ENCODE measurements around the gene C2orf74. TPM values are rescaled to one million over a fixed set of nuclear protein-coding genes. Genes with fewer than 3 reads are reported as not detected.
A peak's percentile ranks its signal among the peaks of the same experiment; 100 is the strongest.
"Not testable (repeated sequence)": the region's sequence is repeated elsewhere in the genome, so short reads cannot be mapped to it uniquely, and the experiment has no call there.

C2orf74 gene
- total RNA-seq, 1 experiment from 2014 or later = 29.0 TPM

DNA sequence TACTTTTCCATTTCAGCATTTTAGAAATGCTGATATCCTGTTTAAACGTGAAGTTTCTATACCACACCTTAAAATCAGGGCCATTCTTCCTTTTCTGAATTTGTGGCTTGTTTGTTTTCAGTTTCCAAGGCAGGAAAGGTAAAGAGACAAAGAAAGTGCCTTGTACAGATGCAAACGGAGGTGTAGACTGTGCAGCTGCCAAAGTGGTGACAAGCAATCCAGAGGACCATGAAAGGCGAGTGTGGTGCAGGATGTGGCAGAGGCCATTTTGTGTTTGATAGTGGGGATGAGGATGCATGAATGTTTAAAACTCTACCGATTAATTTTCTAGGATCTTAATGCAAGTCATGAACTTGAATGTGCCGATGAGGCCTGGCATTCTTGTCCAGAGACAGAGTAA is 733 bp downstream of the C2orf74 start:
- no peak for DNase-seq (ENCODE audit: low read depth, low spot score)
- in situ Hi-C loops (cut with HindIII; ENCODE audit: low pct_unique_long_range_greater_than_20kb, low sequenced_read_pairs) = no loop called here

DNA sequence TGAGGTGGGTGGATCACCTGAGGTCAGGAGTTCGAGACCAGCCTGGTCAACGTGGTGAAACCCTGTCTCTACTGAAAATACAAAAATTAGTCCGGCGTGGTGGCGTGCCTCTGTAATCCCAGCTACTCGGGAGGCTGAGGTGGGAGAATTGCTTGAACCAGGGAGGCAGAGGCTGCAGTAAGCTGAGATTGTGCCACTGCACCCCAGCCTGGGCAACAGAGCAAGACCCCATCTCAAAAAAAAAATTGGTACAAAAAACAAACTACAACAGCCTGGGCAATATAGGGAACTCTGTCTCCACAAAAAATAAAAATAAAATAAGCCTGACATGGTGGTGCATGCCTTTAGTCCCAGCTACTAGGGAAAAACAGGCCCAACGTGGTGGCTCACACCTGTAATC is 3.1 kb downstream of the C2orf74 start:
- DNase-seq (ENCODE audit: low read depth, low spot score); in situ Hi-C loops (cut with HindIII; ENCODE audit: low pct_unique_long_range_greater_than_20kb, low sequenced_read_pairs): not testable (repeated sequence)

DNA sequence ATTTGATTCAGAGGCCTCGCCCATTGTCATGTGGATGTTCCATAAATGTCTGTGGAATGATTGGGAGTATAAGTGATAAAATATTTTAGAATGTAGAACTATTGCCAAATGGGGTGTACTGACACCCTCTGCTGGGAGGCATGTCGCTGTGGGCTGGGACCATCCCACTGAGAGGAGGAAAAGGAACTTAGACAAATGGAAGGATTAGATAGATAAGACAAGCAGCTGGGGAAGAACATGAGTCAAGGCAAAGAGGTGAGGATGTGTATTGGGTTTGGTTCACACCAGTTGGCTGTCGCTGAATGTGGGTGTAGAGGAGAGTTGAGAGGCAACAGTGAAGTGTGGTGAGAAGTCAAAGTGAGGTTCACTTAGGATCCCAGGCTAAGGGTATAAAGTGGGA is 4.0 kb downstream of the C2orf74 start:
- in situ Hi-C loops (cut with HindIII; ENCODE audit: low pct_unique_long_range_greater_than_20kb, low sequenced_read_pairs) = no loop called here
- DNase-seq (ENCODE audit: low read depth, low spot score) = no peak

DNA sequence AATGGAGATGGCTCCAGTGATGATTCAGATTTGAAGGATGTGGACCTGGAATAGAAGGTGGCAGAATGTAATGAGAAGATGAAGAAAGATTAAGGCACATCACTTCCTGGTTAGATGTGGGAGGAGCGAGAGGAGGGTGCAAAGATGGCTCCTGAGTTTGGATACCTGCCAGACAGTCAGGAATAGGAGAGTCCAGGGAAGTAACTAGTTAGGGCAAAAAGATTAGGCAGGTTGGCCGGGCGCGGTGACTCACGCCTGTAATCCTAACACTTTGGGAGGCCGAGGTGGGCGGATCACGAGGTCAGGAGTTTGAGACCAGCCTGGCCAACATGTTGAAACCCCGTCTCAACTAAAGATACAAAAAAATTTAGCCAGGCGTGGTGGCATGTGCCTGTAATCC is 5.6 kb downstream of the C2orf74 start:
- DNase-seq (ENCODE audit: low read depth, low spot score) = no peak
- in situ Hi-C loops (cut with HindIII; ENCODE audit: low pct_unique_long_range_greater_than_20kb, low sequenced_read_pairs) = no loop called here

DNA sequence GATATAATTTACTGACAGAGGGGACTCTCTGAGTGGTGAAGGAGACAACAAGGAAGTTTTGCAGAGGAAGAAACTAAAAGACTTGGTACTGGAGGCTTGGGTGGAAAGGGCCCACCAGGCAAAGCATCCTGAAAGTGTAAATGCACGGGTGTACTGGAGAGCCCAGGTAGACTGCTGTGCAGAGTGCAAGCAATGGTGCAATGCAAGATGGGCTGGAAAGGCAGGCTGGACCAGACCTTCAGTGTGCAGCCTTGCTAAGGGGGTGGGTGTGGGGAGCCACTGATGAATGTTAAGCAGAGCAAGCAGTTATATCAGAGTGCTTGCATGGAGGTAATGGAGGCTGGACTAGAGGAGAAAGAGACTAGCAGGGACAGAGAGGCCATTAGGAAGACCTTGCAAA is 10.7 kb downstream of the C2orf74 start:
- no peak for DNase-seq (ENCODE audit: low read depth, low spot score)
- in situ Hi-C loops (cut with HindIII; ENCODE audit: low pct_unique_long_range_greater_than_20kb, low sequenced_read_pairs) = no loop called here

DNA sequence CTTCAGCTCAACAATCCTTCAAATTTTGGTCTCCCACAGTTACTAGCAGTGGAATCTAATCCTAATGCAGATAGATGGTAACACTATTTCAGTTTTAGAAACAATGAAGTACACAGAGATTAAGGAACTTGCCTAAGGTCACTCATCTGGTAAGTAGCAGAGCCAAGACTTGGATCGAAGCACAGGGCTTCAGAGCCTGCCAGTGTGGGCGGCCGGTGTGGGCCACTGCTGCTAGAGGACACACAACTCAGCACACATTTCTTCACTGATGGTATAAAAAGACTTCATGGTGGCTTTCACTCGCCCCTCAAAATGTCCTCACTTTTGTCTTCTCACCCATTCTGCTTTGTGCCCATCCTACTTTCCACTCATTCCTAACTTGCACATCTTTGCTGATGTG is 11.1 kb downstream of the C2orf74 start:
- no peak for DNase-seq (ENCODE audit: low read depth, low spot score)
- in situ Hi-C loops (cut with HindIII; ENCODE audit: low pct_unique_long_range_greater_than_20kb, low sequenced_read_pairs) = no loop called here

DNA sequence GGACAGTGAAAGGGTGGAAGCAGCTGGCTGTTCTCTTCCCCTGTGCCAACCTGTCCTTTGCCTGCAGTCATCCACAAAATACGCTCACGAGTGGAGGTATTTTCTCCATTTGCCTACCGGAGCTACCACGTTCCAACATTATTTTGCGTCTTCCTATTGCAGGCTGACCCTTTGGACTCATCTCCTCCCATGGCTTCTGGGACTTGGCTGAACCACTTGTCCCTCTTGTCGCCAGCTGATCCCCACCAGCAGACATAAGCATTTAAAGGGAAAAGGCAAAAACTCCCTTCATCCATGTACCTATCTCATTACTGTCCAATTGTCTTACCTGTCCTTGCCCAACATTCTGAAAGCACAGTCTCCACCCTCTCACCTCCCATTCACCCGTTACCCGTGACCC is 13.0 kb downstream of the C2orf74 start:
- no peak for DNase-seq (ENCODE audit: low read depth, low spot score)

DNA sequence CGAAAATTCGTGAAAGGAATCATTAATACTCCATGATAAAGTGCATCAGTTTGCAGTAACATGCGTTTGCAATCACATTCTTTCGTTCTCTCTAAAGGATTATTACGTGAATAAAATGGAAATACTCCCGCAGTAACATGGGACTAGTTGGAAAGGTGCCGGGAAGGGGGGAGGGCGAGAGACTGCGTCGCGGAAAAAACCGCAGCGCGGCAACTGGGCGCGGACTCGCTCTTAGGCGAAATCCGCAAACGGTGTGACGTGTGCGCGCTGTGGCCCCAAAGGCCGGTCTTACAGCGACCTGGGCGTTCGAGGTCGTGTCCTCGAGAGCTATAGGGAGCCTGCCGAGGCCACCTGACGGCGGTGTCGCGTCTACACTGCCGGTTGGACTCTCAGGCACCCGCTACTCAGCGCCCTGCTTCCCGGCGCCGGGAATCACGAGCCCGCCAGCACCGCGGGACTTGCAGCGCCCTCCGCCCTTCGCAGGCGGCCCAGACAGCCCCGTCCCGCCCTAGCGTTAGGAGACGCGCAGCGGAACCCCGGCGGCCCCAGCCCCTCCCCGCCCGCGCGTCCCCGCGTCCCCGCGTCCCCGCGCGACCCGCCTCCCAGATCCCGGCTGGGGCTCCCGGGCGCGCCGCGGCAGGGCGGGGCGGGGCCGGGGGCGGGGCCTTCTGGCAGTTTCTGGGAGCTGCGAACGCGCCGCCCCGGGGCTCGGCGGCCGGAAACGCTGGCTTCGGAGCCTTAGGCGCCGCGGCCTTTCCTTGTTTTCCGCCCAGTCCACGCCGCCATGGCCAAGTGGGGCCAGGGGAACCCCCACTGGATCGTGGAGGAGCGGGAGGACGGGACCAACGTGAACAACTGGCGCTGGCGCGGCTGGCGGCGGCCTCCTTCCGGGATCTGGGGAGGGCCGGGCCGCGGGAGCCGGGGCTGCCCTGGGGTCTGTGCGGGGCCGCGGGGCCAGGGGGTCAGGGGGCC is 15.1 kb downstream of the C2orf74 start:
- DNase-seq (ENCODE audit: low read depth, low spot score) = peak; percentile 94
- in situ Hi-C loops (cut with HindIII; ENCODE audit: low pct_unique_long_range_greater_than_20kb, low sequenced_read_pairs) = no loop called here

More for the DNA sequence above, 13.0 kb downstream of the C2orf74 start:
- in situ Hi-C loops (cut with HindIII; ENCODE audit: low pct_unique_long_range_greater_than_20kb, low sequenced_read_pairs) = no loop called here

DNA sequence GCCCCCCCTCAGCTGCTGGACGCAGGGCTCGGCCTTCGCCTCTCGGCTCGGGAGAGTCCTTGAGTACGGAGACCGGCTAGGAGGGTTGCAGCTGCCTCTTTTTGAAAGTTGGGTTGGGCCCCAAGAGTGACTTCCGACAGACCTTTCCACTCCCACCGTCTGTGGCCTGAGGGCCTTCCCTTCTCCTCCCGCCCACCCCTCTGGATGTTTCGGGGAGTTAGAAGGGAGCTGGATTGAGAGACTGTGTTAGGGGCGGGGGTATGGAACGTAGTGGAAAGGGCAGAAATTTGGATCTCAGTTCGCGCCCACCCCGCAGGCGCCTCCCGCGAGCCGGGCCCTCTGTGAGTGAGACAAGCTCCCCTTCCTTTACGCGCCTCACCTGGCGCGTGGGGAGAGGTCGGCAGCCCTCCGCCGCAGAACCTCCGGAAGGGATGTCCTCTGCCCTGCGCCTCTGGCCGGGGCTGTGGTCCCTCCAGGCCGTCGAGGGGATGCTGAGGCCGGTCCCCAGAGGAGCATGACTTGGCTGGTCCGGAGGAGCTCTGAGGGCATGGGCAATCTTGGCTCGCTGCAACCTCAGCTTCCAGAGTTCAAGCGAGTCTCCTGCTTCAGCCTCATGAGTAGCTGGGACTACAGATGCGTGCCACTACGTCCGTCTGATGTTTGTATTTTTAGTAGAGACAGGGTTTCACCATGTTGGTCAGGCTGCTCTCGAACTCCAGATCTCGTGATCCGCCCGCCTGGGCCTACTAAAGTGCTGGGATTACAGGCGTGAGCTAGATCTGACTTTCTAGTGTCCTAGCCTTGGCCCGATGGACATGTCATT is 15.9 kb downstream of the C2orf74 start:
- DNase-seq (ENCODE audit: low read depth, low spot score) = peak; percentile 26
- in situ Hi-C loops (cut with HindIII; ENCODE audit: low pct_unique_long_range_greater_than_20kb, low sequenced_read_pairs) = no loop called here

DNA sequence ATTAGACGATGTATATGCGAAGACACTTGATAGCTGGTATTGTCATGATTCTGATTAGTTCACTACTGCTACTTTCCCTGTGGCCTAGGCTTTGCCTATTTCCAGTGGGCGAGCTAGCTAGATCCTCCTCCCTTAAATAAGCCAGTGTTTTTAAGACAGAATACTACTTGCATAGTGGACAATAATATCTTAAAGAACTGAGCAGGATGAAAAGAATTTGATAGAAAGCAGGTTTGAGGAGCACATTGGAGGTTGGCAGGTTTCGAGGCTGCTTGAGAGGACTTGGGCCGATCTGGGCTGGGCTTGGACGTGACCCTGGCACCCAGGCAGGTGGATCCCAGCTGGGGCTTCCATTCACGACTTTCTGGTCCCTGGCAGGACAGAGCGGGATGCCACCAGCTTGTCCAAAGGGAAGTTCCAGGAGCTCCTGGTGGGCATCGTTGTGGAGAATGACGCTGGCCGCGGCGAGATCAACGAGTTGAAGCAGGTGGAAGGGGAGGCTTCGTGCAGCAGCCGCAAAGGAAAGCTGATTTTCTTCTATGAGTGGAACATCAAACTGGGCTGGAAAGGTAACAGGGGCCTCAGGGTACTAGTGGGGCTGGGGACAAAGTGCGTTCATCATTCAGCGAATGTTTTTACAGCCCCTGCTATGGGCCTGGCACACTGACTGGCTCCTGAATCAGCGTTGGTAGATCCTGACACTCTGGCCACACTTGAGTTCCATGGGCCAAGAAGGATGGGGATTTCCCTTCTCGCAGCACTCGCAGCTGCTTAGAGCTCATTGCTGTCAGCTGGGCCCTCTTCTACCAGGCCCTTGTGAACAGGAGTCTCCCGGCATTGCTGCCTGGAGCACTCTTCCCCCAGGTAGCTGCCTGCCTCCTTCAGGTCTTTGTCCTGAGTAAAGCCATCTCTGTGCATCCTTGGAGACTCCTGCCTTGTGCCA is 16.9 kb downstream of the C2orf74 start:
- in situ Hi-C loops (cut with HindIII; ENCODE audit: low pct_unique_long_range_greater_than_20kb, low sequenced_read_pairs) = no loop called here
- DNase-seq (ENCODE audit: low read depth, low spot score) = no peak

DNA sequence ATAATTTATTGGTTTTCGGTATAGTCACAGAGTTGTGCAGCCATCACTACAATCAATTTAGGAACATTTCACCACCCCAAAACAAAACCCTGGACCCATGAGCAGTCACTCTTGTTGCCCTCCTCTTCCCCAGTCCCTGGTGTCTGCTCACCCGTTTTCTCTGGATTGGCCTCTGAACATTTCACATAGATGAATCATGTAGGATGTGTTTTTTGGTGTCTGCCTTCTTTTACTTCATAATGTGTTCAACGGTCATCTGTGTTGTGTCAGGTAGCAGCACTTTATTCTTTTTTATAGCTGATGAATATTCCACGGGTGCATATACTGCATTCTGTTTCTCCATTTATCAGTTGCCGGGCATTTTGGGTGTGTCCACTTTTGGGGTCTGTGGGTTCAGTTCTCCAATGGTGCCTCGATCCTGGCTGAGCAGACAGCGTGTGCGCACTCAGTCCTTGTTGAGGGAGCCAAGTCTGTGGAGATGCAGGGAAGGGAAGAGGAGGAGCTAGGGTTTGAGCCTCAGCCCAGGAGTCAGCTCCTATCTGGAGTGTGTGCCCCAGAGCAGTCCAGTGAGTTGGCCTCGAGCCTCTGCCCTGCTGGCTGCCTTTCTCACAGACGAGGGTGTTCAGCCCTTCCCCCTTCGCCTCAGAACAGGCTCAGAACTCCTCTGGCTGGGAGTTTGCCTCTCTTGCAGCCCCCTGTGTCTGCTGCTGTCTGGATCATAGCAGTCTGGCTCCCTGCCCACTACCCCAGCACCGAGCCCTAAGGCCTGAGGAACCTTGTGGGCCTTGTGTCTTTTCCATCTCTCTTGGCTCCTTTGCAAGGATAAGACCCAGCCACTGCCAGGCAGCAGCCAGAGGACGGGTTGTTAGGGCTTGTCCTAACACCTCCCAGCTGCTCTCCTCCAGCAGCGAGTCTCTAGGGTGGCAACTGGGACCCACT is 18.0 kb downstream of the C2orf74 start:
- no peak for DNase-seq (ENCODE audit: low read depth, low spot score)

DNA sequence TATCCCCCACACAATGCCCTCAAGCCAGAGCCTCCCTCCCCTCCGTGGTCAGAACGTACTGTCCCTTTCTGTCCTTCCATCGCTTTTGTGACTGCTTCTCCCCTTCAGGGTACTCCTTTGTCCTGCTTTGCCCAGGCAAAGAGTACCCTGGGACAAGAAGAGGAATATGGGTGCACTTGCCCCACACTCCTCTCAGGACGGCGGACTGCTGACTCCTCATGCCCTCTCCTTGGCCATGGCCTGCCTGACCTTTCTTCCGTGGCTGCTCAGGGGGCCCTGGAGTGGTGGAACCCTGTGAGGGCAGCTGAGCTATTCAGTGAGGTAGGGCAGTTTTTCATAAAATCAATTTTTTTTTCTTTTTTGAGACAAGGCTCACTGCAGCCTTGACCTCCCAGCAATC is 18.7 kb downstream of the C2orf74 start:
- no peak for DNase-seq (ENCODE audit: low read depth, low spot score)
- in situ Hi-C loops (cut with HindIII; ENCODE audit: low pct_unique_long_range_greater_than_20kb, low sequenced_read_pairs) = no loop called here

More for the DNA sequence above, 18.0 kb downstream of the C2orf74 start:
- in situ Hi-C loops (cut with HindIII; ENCODE audit: low pct_unique_long_range_greater_than_20kb, low sequenced_read_pairs) = no loop called here

DNA sequence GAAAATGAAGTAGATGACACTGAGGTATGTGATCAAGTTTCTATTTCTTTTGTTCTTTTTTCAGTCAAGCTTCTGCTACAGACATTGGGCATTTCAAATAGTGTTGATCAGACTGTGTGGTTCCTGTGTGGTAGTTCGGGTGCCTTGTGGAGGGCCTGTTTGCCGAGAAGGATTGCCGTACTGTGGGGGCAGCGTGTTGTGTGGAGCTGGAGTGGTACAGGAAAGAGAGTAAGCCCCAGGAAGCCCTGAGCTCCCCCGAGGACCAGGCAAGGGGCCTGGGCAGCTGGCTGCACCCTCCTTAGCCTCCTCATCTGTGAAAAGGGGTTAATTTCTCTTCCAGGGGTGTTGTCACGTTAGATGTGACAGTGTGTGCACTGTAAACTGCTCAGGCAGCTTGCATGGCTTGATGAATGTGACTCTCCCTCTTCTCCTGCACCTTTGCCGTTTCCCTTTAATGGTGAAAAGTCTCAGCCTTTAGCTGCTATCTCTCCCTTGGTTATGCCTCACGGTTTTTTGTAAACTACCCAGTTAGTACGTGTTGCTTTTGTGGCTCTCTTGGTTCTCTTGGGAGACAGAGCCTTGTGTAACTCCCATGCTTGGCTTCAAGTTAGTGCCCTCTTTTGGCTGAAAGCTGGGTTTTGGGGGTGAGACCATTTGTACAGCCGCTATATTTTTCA is 19.5 kb downstream of the C2orf74 start:
- no peak for DNase-seq (ENCODE audit: low read depth, low spot score)
- in situ Hi-C loops (cut with HindIII; ENCODE audit: low pct_unique_long_range_greater_than_20kb, low sequenced_read_pairs) = no loop called here

DNA sequence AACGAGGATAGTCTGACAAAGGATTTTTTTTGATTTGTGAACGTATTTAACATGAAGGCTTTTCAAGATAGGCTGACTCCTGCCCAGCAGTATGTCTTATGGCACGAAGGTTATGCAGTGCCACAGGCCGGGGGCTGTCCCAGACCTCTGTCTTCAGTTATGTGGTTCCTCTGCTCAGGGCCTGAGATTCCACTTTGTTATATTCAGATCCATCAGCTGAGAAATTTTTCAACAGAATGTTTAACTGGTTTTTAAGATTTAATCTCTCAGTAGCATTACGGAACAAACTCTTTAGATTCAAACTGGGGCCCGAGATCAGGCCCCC is 20.0 kb downstream of the C2orf74 start:
- in situ Hi-C loops (cut with HindIII; ENCODE audit: low pct_unique_long_range_greater_than_20kb, low sequenced_read_pairs) = no loop called here
- no peak for DNase-seq (ENCODE audit: low read depth, low spot score)

DNA sequence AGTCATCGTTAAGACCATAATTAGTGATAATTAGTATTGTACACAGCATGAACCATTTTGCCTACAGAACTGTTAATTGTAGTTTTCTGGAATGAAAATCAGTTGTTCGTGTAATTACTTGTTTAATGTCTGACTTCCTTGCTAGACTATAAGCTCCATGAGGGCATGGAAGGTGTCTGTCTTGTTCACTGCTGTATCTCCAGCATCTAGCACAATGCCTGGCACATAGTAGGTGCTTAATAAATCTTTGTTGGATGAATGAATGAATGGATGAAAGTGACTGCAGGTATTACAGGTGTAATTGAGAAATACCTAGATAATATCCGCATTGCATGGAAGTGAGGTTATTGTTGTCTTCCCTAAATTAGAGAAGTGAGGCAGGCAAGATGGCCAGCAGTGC is 21.8 kb downstream of the C2orf74 start:
- DNase-seq (ENCODE audit: low read depth, low spot score) = no peak
- in situ Hi-C loops (cut with HindIII; ENCODE audit: low pct_unique_long_range_greater_than_20kb, low sequenced_read_pairs) = no loop called here

DNA sequence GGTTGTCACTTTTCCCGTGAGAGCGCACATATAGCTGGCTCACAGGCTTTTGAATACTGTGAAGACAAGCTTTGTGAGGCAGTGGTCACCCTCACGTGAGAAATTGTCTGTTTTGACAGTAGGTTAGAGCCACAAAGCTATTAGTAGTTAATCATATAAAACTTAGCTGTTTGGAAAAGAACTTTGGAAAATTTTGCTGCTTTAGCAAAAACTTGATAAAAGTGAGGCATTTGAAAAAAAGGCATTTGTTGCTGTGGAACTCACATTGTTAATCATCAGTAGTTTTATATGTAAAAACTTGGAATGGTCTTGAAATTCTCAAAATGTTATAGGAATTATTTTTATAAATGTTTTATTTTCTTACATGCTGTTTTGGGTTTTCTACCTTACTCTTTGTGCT is 22.3 kb downstream of the C2orf74 start:
- in situ Hi-C loops (cut with HindIII; ENCODE audit: low pct_unique_long_range_greater_than_20kb, low sequenced_read_pairs) = no loop called here
- DNase-seq (ENCODE audit: low read depth, low spot score) = no peak

All from SK-MEL-5 (cell line).